22Rv1 (cell line): ENCODE data around the gene OXGR1.

Experiments
- ZFX ChIP-seq: fragments of 450-650 bp; IDR thresholded peaks from 2 replicates; pipeline ENCODE4 v1.6.1; 2017; ENCODE audit warnings: antibody characterized with exemption, borderline replicate concordance
- TF ChIP-seq, protein P1 (sequence below): fragments of 450-650 bp; IDR thresholded peaks from 2 replicates; pipeline ENCODE4 v1.5.1; 2017; ENCODE audit warnings: mild to moderate bottlenecking

DNA sequence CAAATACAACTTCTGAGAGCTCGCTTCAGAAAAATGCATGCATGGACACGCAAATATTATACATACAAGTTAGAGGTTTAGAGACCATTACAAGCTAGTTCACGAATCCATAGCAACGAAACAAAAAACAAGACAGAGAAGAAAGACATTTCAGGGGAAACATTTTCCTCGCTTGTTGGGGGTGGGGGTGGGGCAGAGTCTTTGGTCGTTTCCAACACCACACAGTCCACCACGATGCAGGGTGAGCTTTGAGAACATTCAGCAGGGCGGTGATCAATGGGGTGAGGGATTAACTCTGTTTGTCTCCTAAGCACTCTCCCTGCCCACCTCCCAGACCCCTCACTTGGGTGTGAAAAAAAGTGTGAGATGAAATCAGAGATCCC, 651 bp downstream of the OXGR1 start:
- TF ChIP-seq, protein P1, sequence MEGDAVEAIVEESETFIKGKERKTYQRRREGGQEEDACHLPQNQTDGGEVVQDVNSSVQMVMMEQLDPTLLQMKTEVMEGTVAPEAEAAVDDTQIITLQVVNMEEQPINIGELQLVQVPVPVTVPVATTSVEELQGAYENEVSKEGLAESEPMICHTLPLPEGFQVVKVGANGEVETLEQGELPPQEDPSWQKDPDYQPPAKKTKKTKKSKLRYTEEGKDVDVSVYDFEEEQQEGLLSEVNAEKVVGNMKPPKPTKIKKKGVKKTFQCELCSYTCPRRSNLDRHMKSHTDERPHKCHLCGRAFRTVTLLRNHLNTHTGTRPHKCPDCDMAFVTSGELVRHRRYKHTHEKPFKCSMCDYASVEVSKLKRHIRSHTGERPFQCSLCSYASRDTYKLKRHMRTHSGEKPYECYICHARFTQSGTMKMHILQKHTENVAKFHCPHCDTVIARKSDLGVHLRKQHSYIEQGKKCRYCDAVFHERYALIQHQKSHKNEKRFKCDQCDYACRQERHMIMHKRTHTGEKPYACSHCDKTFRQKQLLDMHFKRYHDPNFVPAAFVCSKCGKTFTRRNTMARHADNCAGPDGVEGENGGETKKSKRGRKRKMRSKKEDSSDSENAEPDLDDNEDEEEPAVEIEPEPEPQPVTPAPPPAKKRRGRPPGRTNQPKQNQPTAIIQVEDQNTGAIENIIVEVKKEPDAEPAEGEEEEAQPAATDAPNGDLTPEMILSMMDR: no peak
- TF ChIP-seq ZFX: no peak
